HUES64 (cell line): ENCODE measurements around the gene SHISA7.

Source experiments
- H3K27ac ChIP-seq: 2 replicates; pipeline ENCODE4 v1.7.0; 2013; ENCODE audit warnings: low read depth, low read length, inconsistent platforms
- H3K27me3 ChIP-seq: 2 replicates; pipeline ENCODE4 v1.6.1; 2013; ENCODE audit warnings: mild to moderate bottlenecking, low read length; ENCODE audit not compliant: insufficient read depth
- H3K36me3 ChIP-seq: 2 replicates; pipeline ENCODE4 v1.6.1; 2013; ENCODE audit warnings: mild to moderate bottlenecking, low read length; ENCODE audit not compliant: insufficient read depth
- H3K4me1 ChIP-seq: 2 replicates; pipeline ENCODE4 v1.6.1; 2013; ENCODE audit warnings: mild to moderate bottlenecking, low read length, moderate library complexity; ENCODE audit not compliant: insufficient read depth
- H3K4me3 ChIP-seq: 2 replicates; pipeline ENCODE4 v1.5.1; 2013; ENCODE audit warnings: mild to moderate bottlenecking, low read length, moderate library complexity
- H3K9ac ChIP-seq: 2 replicates; pipeline ENCODE4 v1.6.1; 2013; ENCODE audit warnings: mild to moderate bottlenecking, low read depth, low read length
- H3K9me3 ChIP-seq: 2 replicates; pipeline ENCODE4 v1.6.1; 2013; ENCODE audit warnings: low read depth, low read length; ENCODE audit not compliant: insufficient read depth
- WGBS: fragments of 150-250, 120-280 bp; methylation state at CpG from one replicate; pipeline ENCODE4 v1.1.7; 2013; ENCODE audit warnings: missing lambda C conversion rate; 5-methylcytosine and 5-hydroxymethylcytosine counted together

SHISA7 gene

DNA sequence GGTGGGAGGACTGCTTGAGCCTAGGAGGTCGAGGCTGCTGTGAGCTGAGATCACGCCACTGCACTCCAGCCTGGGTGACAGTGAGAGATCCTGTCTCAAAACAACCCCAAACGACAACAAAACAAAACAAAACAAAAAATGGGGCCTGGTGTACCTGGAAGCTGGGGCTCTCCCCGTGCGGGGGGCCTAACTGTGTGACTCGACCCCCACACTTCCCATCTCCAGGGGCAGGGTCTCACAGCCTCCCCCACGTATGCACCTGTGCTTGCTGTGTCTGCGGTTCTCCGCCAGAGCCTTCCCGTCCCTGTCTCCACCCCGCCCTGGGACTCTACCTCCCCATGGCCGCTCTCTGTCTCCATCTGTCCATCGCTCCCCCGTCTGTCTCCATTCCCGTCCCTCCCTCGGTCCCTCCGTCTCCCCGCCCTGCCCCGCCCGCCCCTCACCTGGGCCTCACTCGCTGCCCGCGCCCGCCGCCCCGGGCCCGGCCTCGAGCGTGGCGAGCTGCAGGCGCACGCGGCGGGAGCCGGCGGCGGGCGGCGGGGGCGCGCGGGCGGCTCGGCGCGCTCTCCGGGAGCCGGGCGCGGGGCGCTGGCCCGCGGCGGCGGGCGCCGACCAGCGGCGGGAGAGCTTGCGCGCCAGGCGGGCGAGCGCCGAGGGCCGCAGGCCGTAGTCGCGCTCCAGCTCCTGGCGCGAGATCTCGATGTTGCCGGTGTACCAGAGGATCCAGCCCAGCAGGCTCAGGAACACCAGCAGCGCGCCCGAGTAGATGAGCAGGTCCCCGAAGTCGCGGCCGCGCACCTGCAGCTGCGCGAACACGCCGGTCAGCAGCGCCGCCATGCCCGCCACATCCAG lies 59.6 kb downstream of the SHISA7 start:
- no peaks in the 10 kb centered on the region for H3K9me3 ChIP-seq
- peaks cover 23% of the 10 kb centered on the region for H3K36me3 ChIP-seq
- peak overlapping the region; percentile 83 for H3K4me3 ChIP-seq
- peaks cover 13% of the 10 kb centered on the region; the same call in 1 of the 2 replicates for H3K4me1 ChIP-seq
- WGBS = 5% methylated on average over 88 of the region's 88 CpGs
- no peak overlapping the region; the same call in 1 of the 2 replicates for H3K27ac ChIP-seq
- H3K27me3 ChIP-seq = peaks cover 15% of the 10 kb centered on the region
- peak overlapping the region; percentile 84 for H3K9ac ChIP-seq

DNA sequence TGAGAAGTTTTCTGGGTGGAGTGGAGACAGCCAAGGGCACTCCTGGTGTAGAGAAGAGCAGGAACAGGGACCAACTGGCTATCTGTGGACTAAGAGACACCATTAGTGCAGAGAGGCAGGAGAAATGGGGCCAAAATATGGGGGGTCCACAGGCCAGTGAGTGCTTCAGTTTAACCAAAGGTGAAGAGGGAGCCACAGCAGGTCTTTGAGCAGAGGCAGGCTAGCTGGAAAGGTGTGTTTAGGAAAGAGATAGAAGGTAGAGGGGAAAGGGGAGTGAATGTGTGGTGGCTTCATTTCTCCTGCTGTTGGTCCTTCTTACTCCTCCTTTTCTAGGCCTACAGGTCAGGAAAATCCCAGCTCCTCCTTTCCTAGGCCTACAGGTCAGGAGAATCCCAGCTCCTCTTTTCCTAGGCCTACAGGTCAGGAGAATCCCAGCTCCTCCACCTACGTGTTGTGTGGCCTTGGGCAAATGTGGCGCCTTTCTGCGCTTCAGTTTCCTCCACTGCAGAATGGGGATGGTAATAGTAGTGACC lies 60.5 kb downstream of the SHISA7 start:
- Histone ChIP-seq H3K27me3 (peaks cover 21% of the 10 kb centered on the region), H3K4me1 (peaks cover 13% of the 10 kb centered on the region; the same call in 1 of the 2 replicates), H3K9me3 (no peaks in the 10 kb centered on the region), H3K9ac (no peak overlapping the region), H3K36me3 (peaks cover 14% of the 10 kb centered on the region), H3K4me3 (0 out of 2 replicates have a peak overlapping the region, but pooled peaks have one; percentile 55), H3K27ac (no peak overlapping the region)
- 98% methylated on average over 3 of the region's 3 CpGs for WGBS

DNA sequence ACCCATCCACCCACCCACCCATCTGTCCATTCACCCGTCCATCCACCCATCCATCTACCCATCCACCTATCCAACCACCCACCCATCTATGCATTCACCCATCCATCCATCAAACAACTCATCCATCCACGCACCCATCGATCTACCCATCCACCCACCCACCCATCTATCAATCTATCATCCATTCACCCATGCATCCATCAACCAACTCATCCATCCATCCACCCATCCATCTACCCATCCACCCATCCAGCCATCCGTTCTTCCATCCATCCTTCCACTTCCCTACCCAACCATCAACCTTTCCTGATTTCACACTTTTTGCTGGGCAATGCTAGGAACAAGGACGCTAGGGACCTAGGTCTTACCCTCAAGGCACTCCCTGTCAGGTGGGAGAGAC lies 61.1 kb downstream of the SHISA7 start:
- Histone ChIP-seq H3K27me3 (peaks cover 24% of the 10 kb centered on the region), H3K4me3 (no peak overlapping the region), H3K9ac (no peak overlapping the region), H3K9me3 (no peaks in the 10 kb centered on the region), H3K36me3 (peaks cover 8% of the 10 kb centered on the region), H3K27ac (no peak overlapping the region), H3K4me1 (peaks cover 8% of the 10 kb centered on the region; the same call in 1 of the 2 replicates)
- 92% methylated on average over 5 of the region's 5 CpGs for WGBS

- Histone ChIP-seq H3K27ac (no peak overlapping the region), H3K4me1 (peaks cover 16% of the 10 kb centered on the region), H3K9ac (no peak overlapping the region), H3K27me3 (peaks cover 30% of the 10 kb centered on the region), H3K9me3 (no peaks in the 10 kb centered on the region), H3K4me3 (no peak overlapping the region), H3K36me3 (no peaks in the 10 kb centered on the region)
- 64% methylated on average over 11 of the region's 11 CpGs for WGBS
These were observed 63.9 kb downstream of the SHISA7 start for GRCh38 chr19:55379174-55379573.
